ENCODE data around the gene CCDC150. TPM values are rescaled to one million over a fixed set of nuclear protein-coding genes. Genes with fewer than 3 reads are reported as not detected.

CCDC150 gene
- total and polyA plus RNA-seq, 2 of the 8 experiments (the other 6 are each of a cell fraction or from before 2014, with no cell fraction given) = 8.3 to 31.9 TPM

DNA sequence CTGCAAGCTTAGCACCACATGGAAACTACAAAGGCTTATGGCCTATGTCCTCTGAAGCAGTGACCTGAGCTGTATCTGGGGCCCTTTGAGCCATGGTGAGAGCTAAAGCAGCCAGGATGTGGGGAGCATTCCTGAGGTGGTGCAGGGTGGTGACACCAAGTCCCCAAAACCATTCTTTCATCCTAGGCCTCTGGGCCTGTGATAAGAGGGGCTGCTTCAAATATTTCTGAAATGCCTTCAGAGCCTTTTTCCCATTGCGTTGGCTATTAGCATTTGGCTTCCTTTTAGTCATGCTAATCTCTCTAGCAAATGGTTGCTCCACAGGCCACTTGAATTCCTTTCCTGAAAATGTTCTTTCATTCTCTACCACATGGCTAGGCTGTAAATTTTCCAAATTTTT, 13.4 kb downstream of the CCDC150 start (continued):
- TF ChIP-seq JUND (IDR thresholded peaks at IDR 0.05; ENCODE audit: low read length) = no peak
- TF ChIP-seq, protein P1, sequence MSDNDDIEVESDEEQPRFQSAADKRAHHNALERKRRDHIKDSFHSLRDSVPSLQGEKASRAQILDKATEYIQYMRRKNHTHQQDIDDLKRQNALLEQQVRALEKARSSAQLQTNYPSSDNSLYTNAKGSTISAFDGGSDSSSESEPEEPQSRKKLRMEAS (IDR thresholded peaks at IDR 0.05) = no peak
- TF ChIP-seq RBBP5 (IDR thresholded peaks at IDR 0.05; ENCODE audit: borderline replicate concordance, low read depth, low read length) = no peak
- no peak for TF ChIP-seq EP300 (IDR thresholded peaks at IDR 0.05; ENCODE audit: borderline replicate concordance in 1 of 2, low read depth in 2 of 2, low read length in 2 of 2)
- TF ChIP-seq EGR1 (IDR thresholded peaks at IDR 0.05; ENCODE audit: borderline replicate concordance, low read depth, low read length) = no peak
- no peak for TF ChIP-seq POLR2AphosphoS5 (IDR thresholded peaks at IDR 0.05; ENCODE audit: low read depth, low read length)
- no peak for TF ChIP-seq RXRA (IDR thresholded peaks at IDR 0.05; ENCODE audit: insufficient read depth, low read depth, low read length)
- no peak for TF ChIP-seq POLR2A (IDR thresholded peaks at IDR 0.05; ENCODE audit: control extremely low read depth in 1 of 2, low read depth in 2 of 2, low read length in 2 of 2)
- no peak for TF ChIP-seq CHD2 (IDR thresholded peaks at IDR 0.05; ENCODE audit: low read length)
- no peak for TF ChIP-seq BCL11A (IDR thresholded peaks at IDR 0.05; ENCODE audit: low read depth in 2 of 2, low read length in 2 of 2)
- TF ChIP-seq CBX8 (IDR thresholded peaks at IDR 0.05; ENCODE audit: borderline replicate concordance, low read depth, low read length) = no peak
